GM21367 (cell line): ENCODE results near the gene HMCN1.
"Not testable (repeated sequence)": the region's sequence is repeated elsewhere in the genome, so short reads cannot be mapped to it uniquely, and the experiment has no call there.

Experiments used
- ATAC-seq: cut with Tn5 transposase; IDR thresholded peaks from one replicate; pipeline ENCODE4 v1.9.1; 2021; ENCODE audit not compliant: unreplicated experiment

The HMCN1 gene

DNA sequence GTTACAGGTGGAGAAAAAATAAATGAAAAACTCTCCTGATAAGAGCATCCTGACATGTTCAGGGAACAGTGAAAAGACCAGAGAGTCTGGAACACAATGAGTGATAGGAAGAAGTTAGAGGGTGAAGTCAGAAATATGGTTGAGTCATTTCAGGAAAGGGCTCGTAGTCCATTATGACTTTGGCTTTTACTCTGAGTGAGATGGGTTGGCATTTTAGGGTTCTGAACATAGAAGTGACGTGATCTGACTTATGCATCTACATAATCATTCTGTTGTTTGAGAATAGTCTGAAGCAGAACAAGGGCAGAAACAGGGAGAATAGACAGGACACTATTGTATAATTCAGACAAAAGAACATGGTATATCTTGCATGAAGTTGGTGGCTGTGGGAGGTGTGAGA, 5.8 kb downstream of the HMCN1 start:
- no peak for ATAC-seq

DNA sequence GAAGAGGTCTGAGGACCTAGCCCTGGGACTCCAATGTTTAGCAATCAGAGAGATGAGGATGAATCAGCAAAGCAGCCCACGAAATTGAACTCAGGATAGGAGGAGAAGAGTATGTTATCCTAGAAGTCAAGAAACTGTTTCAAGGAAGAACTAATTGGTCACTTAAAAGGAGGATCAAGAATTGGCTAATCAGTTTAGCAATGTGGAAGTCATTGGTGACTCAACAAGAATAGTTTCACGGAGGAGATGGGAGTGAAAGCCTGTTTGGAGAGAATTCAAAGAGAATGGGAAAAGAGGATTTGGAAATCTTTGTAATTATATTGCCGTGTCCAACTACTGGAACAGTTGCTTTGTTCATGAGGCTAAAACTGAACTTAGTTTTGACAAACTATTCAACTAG, 7.4 kb downstream of the HMCN1 start:
- ATAC-seq, result no peak

DNA sequence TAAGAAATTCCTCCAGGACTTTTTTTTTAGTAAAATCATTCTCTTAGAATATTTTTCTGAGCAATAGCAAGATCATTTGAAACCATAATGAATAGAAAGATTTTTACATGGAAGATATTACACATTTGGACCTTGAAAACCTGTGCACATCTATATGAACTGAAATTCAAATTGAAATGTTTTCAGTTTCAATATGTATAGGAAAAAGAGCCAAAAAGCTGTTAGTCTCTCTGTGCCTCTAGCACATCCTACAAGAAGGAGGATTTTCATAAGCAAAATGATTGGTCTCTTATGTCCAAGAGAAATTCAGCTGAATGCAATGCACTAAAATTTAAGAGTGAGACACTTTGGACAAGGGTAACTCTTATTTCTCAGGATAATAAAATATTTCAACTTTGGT, 8.2 kb downstream of the HMCN1 start:
- ATAC-seq, result no peak

DNA sequence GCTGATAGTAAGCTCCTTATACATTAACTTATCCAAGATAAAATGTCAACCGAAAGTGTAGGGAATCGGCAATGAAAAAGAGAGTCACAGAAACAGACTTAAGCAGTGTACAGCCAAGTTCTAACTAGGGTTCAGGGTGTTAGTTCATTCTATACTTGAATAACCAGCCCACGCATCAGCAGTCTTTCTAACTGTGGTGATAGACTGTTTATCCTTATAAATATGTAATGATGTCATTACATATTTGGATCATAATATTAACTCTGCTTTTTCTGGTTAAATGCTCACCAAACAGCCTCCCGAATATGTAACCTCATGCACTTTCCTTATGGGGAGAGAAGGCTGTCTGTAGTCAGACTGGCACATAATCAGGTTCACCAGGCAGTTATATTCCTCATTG, 11.0 kb downstream of the HMCN1 start:
- no peak for ATAC-seq

DNA sequence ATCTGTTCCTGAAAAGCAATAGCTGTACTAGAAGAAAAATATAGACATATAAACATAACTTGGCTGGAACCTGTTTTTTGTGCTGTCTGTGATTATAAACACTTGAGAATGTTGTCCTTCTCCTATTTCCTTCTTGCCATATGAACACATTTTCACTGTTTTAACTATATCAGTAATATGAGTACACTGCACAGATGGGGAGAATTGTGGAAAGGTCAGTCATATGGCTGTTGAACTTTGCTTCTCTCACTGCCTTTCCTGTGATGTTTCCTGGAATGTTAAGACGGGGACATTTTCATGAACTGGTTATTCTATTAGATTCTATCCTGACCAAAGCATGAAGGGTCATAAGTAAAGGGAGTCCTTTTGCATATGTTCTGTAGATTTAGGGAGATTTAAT, 24.9 kb downstream of the HMCN1 start:
- ATAC-seq, result no peak

DNA sequence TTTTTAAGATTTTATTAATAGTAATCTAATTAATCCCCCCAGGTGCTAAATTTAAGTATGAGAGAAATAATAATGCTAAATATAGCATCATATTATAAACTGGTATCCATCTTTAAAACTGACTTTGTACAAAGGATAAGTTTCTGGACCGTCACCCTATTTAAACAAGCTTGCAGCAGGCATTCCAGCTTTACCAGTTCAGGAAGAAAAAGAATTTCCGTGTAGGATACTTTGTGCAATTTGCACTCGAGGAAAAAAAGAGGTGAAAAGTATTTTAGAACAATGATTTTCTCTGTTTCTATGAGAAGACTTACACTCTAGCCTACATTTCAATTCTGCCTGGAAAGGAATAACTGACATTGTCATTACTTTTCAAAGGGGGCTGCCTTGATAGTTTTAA, 27.6 kb downstream of the HMCN1 start:
- no peak for ATAC-seq

DNA sequence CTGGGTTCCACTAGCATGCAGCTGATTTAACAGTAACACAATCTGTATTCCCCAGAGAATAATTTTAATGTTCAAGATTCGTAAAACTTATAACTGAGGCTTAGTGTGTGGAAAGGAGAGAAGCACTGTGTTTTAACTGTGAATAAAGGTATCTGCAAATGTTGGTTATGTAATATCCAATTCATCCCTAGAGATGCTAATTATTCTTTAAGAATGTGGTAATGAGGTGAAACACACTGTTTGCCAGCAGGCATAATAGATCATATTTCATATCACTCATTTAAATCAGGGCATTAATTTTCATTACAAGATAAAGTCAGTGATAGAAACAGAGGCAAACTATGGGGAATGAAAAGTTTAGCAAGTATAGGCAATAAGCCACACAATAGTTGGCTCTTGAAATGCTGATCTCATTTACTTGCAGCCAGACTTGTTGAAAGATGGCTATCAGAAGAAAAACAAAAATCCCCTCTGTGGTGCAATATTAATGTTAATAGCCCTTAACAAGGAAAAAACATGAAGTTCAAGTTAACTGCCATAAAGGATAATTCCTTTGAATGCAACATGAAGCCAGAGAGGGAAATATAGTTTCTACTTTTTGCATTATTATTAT, 33.4 kb downstream of the HMCN1 start:
- no peak for ATAC-seq

DNA sequence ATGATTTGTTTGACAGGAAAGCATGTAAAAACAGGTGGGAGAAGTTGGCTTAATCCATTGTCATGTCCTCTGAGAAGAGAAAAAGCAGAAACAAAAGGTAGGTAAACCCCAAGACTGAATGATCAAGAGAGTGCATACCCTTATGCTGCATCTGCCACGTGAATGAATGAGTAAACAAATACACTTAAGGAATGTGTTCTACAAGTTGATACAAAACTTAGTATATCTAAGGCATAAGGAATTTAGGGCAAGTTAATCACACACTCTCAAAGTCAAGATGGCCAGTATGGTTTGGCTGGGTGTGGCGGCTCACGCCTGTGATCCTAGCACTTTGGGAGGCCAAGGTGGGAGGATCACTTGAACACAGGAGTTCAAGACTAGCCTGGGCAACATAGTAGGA, 34.2 kb downstream of the HMCN1 start:
- ATAC-seq, result no peak

DNA sequence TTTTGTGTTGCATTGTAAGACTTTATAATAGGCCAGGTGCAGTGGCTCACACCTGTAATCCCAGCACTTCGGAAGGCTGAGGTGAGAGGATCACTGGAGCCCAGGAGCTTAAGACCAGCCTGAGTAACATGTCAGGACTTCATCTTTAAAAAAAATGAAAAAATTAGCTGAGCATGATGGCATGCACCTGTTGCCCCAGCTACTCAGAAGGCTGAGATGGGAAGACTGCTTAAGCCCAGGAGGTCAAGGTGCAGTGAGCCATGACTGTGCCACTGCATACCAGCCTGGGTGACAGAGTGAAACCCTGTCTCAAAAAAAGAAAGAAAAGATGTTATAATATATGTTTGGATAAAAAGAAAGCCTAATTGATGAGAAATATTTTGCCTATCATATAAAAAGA, 34.9 kb downstream of the HMCN1 start:
- no peak for ATAC-seq

DNA sequence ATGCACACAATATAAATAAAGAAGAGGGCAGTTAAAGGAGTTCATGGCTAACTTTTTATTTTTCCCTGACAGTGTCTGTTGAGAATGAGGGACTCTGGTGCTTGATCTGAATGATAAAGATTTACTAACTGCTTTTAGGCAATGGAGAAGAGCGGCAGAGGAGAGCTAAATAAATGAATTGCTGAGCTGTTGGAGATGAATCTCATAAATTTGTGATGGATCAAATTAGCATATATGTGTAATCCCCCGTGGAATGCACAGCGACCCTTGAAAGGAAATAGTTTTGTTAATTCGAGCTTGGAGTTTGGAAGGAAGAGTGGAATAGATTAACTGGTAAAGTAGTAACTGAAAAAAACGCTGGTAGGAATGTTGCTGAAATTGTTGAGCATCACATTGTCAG, 40.2 kb downstream of the HMCN1 start:
- ATAC-seq, result no peak

DNA sequence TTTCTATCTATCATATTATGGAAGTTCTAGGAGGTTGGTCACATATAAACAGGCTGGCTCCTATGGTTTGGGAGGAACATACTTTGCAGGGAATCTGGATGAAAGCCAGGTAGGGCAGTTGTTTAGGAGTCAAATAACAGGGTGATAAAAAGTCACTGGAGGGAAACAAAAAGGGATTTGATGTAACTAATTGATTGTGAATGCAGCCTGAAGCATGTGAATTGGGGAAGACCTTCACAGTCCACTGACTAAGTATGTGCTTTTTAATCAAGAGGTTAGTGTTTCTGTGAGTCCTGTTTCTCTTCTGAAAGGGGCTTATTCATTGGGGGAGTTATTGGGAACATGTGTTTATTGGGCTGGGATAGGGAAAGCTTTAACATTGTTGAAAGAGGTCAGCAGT, 41.3 kb downstream of the HMCN1 start:
- ATAC-seq, result no peak

DNA sequence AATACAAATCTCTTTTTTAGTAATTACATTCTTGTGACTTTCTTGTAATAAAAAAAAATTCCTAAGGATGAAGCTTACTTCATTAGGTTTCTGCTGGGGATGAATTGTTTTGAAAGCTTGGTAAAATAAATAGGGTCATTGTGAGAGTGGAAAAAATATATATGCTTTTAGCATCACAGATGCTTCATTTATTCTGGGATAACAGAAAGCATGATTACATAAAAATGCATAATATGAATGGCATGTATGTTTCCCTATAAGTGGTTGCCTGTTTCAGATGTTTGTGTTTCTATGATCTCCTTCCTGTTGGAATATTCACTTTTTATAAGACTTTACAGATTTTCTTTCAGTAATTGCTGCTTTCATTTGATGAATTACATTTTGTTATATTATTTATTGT, 42.3 kb downstream of the HMCN1 start:
- ATAC-seq, result no peak

DNA sequence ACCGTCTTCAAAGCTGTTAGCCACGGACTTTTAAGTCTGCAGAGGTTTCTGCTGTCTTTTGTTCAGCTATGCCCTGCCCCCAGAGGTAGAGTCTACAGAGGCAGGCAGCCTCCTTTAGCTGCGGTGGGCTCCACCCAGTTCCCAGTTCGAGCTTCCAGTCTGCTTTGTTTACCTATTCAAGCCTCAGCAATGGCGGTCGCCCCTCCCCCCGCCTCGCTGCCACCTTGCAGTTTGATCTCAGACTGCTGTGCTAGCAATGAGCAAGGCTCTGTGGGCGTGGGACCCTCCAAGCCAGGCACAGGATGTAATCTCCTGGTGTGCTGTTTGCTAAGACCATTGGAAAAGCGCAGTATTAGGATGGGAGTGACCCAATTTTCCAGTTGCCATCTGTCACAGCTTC, 49.7 kb downstream of the HMCN1 start:
- ATAC-seq, result not testable (repeated sequence)

DNA sequence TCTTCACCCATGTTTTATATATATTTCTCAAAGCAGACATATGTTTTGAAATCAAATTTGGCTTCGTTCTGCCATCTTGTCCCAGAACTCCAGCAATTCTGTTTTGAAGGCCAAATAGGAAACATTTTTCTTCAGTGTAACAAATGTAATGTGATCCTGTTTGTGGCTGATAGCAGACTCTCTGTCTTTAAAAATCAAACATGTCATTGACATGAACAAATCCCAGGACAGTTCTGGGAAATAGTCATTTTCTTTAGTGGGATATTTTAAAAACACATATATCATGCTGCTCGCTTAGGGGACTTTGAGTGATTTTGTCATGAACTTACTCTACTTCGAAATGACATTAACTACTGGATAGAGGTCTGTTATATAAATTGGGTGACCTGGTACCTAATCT, 51.4 kb downstream of the HMCN1 start:
- ATAC-seq, result no peak

DNA sequence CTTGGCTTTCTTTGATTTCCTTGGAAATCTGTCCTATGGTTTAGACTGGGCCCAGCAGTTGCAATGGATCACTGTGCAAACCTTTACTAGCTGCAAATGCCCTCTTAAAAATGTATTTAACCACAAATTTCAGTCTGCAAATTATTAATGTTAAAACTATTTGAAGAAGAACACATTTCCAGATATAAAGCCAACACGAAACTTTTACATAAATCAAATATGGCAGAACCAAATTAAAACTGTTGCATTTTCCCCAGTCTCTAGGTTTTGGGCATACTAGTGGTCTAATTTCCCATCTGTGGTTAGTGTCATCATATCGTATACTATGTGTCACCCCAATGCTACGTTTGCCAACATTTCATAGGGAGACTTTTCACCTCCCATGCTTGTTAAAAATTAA, 52.3 kb downstream of the HMCN1 start:
- ATAC-seq, result no peak

DNA sequence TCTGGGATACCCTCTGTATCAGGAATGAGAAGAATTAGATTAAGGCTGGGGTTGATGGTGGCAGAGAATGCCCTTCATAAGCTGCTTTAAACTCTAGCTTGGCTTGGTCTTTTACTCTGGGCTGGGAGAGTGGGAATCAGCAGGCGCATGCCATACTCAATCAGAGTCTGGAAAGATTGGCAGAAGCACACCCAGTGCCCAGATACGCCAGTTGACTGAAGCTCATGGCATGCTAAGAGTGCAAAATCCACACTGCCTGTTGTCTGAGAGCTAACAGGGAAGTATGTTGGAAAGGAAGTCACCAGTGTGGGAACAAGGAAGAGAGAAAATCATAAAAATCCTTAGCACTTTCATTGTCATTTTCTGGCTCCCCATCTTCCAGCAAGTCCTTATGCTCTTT, 53.0 kb downstream of the HMCN1 start:
- ATAC-seq, result no peak

DNA sequence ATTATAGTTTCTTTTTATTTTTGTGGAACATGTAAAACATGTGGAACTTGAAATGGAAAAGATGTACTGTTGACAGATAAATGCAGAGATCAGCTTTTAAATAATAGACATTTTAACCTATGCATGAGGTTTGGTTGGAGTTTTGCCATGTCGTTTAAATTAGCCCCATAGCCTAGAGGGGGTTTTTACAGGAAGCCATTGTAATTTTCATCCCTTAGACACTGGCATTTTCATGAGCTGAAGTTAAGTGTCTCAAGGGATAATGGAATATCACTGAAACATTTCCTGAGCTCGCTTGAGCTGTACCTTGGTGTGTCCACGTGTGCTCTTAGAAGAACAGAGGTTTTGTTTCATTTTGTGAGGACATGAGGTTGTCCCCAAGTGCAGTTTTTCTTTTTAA, 54.2 kb downstream of the HMCN1 start:
- ATAC-seq, result no peak

DNA sequence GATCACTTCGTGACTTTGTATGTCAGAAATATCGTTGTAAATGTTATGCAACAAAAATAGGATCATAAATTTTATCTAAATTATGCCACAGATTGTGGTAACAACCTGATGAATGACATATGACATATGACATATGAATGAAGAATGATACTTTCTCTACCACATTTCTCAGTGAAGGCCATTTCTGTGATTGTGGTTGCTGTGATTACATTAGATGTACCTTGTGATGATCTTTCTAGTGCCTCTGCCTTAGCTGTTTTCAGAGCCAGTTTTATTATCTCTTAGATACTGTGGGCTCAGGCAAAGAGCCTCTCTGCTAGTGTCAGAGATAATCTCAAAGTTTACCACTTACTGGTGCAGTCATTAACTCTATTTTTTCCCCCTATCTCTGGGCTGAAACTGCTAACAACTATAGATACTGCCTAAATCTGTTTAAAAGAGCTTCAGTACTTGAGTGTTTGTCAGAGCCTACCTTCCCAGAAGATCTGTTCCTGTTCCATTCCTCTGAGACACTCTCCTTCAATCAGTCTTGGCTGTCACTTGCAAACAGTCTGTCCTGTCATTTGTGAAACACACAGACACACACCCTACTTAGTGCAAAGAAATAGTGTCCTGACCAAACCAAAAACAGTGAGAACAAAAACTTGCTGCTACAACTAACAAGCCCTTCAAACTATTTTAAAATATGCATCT, 55.5 kb downstream of the HMCN1 start:
- ATAC-seq, result no peak

DNA sequence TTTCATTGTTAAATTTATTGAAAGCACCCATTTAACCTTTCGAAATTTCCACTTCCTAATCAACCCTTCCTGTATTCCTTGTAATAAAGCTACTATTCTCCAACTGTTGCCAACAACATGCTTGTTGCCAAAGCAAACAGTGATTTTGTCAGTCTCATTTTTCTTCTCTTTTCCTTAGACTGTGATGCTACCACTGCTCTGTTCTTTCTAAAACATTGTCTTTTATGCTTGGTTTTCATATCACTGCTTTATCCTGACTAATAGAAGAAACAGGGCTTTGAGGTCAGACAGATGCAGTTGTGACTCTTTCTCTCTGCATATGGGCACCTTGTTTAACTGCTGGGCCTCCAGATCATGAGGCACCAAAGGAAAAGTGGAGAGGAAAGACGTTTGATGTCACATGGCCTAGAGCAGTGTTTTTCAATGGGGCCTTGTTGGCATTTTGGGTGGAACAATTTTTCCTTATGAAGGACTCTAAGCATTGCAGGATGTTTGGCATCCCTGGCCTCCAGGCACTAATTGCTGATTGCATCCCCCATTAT, 56.1 kb downstream of the HMCN1 start:
- ATAC-seq, result no peak

DNA sequence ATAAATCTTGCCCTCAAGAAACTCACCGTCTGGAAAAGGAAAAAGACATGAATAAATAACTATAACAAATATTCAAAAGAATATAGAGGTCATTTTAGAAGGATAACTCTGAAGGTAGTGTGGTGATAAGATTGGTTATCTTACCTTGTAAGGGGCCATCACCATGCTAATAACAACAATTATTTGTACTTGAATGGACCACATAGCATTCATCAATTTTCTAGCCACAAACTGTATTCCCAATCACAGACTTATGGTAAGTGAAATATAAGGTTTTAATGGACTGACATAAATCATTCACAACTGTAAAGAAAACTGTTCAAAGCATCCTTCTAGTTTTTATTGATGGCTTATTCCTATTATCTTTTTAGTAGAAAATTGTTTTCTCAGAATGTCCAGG, 57.8 kb downstream of the HMCN1 start:
- ATAC-seq, result no peak

DNA sequence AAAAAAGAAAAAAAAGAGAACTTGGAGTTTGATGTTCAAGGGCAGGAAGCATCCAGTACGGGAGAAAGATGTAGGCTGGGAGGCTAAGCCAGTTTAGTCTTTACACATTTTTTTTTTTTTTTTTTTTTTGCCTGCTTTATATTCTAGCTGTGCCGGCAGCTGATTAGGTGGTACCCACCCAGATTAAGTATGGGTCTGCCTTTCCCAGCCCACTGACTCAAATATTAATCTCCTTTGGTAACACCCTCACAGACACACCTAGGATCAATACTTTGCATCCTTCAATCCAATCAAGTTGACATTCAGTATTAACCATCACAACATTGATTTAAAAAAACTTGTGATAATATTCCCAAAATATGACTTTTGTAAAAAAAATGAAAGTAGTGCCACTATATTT, 60.3 kb downstream of the HMCN1 start:
- ATAC-seq, result not testable (repeated sequence)

DNA sequence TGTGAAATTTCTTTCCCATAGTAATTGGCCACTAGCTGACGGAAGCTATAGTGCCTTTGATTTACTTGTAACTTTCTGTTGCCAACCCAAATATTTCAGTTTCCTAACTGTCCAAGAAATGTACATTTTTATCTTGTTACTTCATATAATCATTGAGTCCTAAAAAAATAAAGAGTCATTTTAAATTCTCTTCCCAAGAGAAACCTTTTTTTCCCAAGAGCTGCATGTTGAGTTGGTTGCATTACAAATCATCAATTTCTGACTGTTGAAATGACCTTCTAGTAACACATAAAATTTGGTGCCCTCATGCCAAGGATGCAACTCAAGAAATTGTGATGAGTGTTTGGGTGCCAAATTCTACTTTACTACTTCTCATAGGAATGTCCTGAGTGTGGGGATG, 61.0 kb downstream of the HMCN1 start:
- ATAC-seq, result no peak

DNA sequence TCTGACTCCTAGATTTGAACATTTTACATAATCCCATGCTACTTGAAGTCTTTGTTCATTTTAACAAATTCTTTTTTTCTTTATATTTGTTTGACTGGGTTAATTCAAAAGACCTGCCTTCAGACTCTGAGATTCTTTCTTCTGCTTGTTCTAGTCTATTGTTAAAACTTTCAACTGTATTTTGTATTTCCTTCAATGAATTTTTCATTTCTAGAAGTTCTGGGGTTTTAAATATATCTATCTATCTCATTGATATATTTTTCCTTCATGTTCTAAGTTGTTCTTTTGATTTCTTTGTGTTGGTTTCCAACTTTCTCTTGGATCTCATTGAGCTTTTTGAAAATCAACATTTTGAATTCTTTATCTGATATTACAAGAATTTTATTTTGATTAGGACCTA, 64.3 kb downstream of the HMCN1 start:
- ATAC-seq, result no peak
